GM20000 (cell line): ENCODE data around the gene COL3A1.

Experiments used
- DNase-seq: peaks from one replicate; pipeline ENCODE4 v3.0.0; 2012; ENCODE audit warnings: low spot score
- CTCF ChIP-seq: IDR thresholded peaks from 2 replicates; pipeline ENCODE4 v1.5.1; 2012; ENCODE audit warnings: mild to moderate bottlenecking, control low read depth; ENCODE audit errors: extremely low read depth, missing control alignments

COL3A1 gene

DNA sequence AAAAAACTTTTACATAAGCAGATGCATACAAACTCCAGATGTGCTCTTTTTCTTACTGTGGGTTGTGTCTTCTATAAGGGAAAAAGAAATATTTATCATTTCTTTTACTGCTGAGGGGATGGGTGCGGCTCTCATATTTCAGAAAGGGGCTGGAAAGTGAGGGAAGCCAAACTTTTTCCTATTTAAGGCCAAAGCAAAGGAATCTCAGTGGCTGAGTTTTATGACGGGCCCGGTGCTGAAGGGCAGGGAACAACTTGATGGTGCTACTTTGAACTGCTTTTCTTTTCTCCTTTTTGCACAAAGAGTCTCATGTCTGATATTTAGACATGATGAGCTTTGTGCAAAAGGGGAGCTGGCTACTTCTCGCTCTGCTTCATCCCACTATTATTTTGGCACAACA is at the start of gene COL3A1:
Gene COL3A1 (plus strand): TSS at position 210 of the 400 bp plus-strand sequence. CDS start 117 bp downstream, at position 327.
- DNase-seq: no peak
- TF ChIP-seq CTCF: no peak

GRCh38 chr2:188928643-188929042 is 45.5 kb upstream of the COL3A1 start:
- no peak for DNase-seq
- TF ChIP-seq CTCF: no peak

GRCh38 chr2:188931361-188931760 is 42.8 kb upstream of the COL3A1 start:
- TF ChIP-seq CTCF: no peak
- DNase-seq: no peak

DNA sequence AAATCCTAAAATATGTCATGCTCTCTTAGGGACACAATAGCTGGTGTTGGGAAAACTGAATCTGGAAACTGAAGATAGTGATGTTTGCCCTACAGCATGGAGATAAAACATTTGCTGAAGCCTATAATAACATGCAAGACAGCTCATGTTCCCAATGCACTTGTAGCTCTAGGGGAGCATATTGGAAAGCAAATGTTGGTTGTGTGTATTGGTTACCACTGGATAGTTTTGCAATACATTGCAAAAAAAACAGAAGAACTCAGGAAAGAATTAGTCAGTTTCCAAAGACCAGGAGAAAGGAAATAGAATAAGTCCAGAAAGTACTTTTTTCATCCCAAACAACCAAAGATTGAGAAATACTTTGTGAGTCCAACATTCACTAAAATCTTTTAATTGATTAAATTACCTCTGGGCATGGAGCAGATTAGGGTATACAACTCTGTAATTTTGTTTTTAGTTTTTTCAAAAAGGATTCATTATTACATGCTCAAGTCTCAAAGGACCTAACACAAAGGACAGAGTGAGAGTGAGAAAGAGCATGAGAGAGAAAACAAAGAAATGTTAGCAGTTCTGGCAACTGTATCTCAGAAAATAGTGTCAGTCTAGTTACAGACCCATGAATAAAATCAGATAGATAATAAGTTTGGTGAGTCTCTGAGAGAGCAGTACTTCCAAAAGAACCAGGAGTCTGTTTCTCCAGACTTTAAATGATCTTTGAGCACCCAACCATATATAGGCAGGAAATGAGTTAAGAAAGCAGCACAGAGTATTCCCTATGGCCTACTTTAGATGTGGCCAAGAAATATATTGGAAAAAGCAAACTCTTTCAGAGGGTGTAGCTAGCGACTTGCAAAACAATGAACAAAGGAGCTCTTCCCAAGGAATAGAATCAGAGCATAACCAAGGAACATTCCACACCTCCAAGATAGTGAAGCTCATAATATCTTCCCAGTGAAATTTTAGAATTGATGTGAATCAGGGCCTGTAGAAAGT is 36.6 kb upstream of the COL3A1 start:
- DNase-seq: no peak
- TF ChIP-seq CTCF: no peak

DNA sequence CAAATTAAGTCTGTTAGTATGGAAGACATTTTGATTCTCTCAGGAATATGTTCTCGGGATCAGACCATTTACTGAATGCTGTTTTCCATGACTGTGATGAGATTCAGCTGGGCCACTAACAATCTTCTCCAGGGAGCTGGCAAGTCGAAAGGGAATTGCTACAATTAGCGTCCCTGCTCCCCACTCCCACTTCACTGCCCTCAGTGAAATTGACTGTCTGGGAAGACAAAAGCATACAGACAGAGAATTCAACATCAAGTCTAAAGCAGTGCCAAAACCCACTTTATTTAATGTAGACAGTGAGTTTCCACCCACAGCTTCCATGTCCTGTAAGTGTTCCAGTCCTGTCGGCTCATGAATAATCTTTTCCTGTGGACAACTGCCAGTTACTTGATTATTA is 34.0 kb upstream of the COL3A1 start:
- no peak for TF ChIP-seq CTCF
- DNase-seq: no peak

DNA sequence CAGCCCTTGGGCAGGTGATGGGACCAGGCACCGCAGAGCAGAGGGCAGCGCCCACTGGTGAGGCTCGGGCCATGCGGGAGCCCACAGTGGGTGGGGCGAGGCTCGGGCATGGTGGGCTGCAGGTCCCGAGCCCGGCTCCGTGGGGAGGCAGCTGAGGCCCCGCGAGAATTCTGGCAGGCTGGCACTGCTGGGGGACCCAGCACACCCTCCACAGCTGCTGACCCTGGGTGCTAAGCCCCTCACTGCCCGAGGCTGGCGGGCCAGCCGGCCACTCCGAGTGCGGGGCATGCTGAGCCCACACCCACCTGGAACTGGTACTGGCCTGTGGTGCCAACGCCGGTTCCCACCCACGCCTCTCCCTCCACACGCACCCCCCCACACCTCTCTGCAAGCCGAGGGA is 29.7 kb upstream of the COL3A1 start:
- DNase-seq: no peak
- TF ChIP-seq CTCF: no peak

- TF ChIP-seq CTCF: no peak
- no peak for DNase-seq
Measured at GRCh38 chr2:188949046-188949818, 24.9 kb upstream of the COL3A1 start.
